ENCODE measurements around the gene STMP1. TPM values are rescaled to one million over a fixed set of nuclear protein-coding genes. Genes with fewer than 3 reads are reported as not detected.

The STMP1 gene
- polyA plus RNA-seq, 1 donor (not counting 4 experiments of a cell fraction or from before 2014, with no cell fraction given) = 30.5 TPM

DNA sequence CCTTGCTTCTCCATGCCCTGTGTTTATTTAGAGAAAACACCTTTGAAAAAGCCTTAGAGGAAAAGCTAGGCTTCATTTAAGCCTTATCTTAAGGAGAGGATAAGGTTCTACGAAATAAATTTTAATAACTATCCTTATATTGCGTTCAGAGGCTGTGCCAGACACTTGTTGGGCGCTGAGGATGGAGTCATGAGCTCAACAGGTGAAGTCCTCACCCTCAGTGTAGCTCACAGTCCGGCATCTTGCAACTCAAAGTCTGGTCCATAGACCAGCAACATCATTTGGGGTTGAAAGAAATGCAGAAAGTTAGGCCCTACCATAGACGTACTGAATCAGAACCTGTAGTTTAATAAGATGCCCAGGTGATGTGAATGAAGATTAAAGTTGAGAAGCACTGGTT, 3.8 kb upstream of the STMP1 start:
- no peak overlapping the region for H3K9ac ChIP-seq (ENCODE audit: control insufficient read depth, extremely low read depth, insufficient read depth, low read length)
- H3K79me2 ChIP-seq (ENCODE audit: control insufficient read depth, insufficient read depth, low read length) = peaks cover 12% of the 10 kb centered on the region
- TF ChIP-seq EZH2 (IDR thresholded peaks at IDR 0.05; ENCODE audit: low read length) (no peak), CTCF (optimal IDR thresholded peaks at IDR 0.05 in 1 of 3, IDR thresholded peaks at IDR 0.05 in 1 of 3, conservative IDR thresholded peaks at IDR 0.05 in 1 of 3; ENCODE audit: extremely low read depth in 1 of 3, insufficient read depth in 2 of 3, low read length in 3 of 3) (no peak)
- H3K4me2 ChIP-seq (ENCODE audit: control insufficient read depth, extremely low read depth, insufficient read depth, low read depth, low read length) = no peak overlapping the region
- FAIRE-seq (no peak), DNase-seq (ENCODE audit: low read depth, low spot score) (no peak)
- no peaks in the 10 kb centered on the region for H4K20me1 ChIP-seq (ENCODE audit: control insufficient read depth, extremely low read depth, insufficient read depth, low read length)
- H3K27ac ChIP-seq (ENCODE audit: control insufficient read depth, insufficient read depth, low read length) = no peak overlapping the region
- dilution Hi-C loops (cut with MboI; ENCODE audit: extremely low pct_ligation_motif_present, low sequenced_read_pairs) = no loop called here
- no peak overlapping the region for H3K4me3 ChIP-seq (ENCODE audit: control insufficient read depth in 2 of 3, extremely low read depth in 1 of 3, insufficient read depth in 2 of 3, low read depth in 1 of 3, low read length in 3 of 3)
- H3K36me3 ChIP-seq (ENCODE audit: control insufficient read depth in 2 of 2, extremely low read depth in 1 of 2, insufficient read depth in 2 of 2, low read length in 2 of 2) = no peaks in the 10 kb centered on the region
- no peaks in the 10 kb centered on the region for H3K9me3 ChIP-seq (ENCODE audit: control insufficient read depth, low read depth, low read length)
- peaks cover 10% of the 10 kb centered on the region for H3K4me1 ChIP-seq (ENCODE audit: control insufficient read depth, extremely low read depth, insufficient read depth, low read length)
- H3K9me1 ChIP-seq (ENCODE audit: control insufficient read depth, extremely low read depth, insufficient read depth, low read length) = no peaks in the 10 kb centered on the region
- H3K27me3 ChIP-seq (ENCODE audit: control insufficient read depth, extremely low read depth, insufficient read depth, low read length) = no peaks in the 10 kb centered on the region
- H2AFZ ChIP-seq (ENCODE audit: control insufficient read depth, low read length) = no peak overlapping the region

DNA sequence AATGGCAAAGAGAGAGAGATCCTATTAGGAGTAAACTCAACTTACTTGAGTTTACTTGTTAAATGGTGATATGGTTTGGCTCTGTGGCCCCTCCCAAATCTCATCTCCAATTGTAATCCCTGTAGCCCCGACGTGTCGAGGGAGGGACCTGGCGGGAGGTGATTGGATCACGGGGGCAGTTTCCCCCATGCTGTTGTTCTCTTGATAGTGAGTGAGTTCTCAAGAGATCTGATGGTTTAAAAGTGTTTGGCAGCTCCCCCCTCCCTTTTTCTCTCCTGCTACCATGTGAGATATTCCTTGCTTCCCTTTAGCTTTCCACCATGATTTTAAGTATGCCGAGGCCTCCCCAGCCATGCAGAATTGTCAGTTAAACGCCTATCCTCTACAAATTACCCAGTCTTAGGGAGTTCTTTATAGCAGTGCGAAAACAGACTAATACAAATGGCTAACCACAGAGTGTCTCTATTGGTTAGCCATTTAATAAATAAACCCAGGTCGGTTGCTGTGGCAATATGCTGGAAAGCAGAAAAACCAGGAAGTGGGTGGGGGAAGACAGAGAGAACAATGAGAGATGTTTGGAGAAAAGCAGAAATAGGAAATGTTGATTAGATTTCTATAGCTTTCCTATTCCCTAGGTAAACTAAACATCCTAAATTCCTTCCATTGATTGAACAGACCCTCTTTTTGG, 3.0 kb upstream of the STMP1 start:
- FAIRE-seq = no peak

More for the DNA sequence above, 3.0 kb upstream of the STMP1 start:
- no peak overlapping the region for H3K27ac ChIP-seq (ENCODE audit: control insufficient read depth, insufficient read depth, low read length)
- H3K27me3 ChIP-seq (ENCODE audit: control insufficient read depth, extremely low read depth, insufficient read depth, low read length) = no peaks in the 10 kb centered on the region
- no peaks in the 10 kb centered on the region for H4K20me1 ChIP-seq (ENCODE audit: control insufficient read depth, extremely low read depth, insufficient read depth, low read length)
- H3K9ac ChIP-seq (ENCODE audit: control insufficient read depth, extremely low read depth, insufficient read depth, low read length) = no peak overlapping the region
- DNase-seq (ENCODE audit: low read depth, low spot score) = no peak
- H3K4me3 ChIP-seq (ENCODE audit: control insufficient read depth in 2 of 3, extremely low read depth in 1 of 3, insufficient read depth in 2 of 3, low read depth in 1 of 3, low read length in 3 of 3) = no peak overlapping the region
- H3K9me1 ChIP-seq (ENCODE audit: control insufficient read depth, extremely low read depth, insufficient read depth, low read length) = no peaks in the 10 kb centered on the region
- H3K4me1 ChIP-seq (ENCODE audit: control insufficient read depth, extremely low read depth, insufficient read depth, low read length) = peaks cover 18% of the 10 kb centered on the region
- H3K36me3 ChIP-seq (ENCODE audit: control insufficient read depth in 2 of 2, extremely low read depth in 1 of 2, insufficient read depth in 2 of 2, low read length in 2 of 2) = no peaks in the 10 kb centered on the region
- no peak overlapping the region for H3K4me2 ChIP-seq (ENCODE audit: control insufficient read depth, extremely low read depth, insufficient read depth, low read depth, low read length)
- H3K9me3 ChIP-seq (ENCODE audit: control insufficient read depth, low read depth, low read length) = no peaks in the 10 kb centered on the region
- H3K79me2 ChIP-seq (ENCODE audit: control insufficient read depth, insufficient read depth, low read length) = peaks cover 19% of the 10 kb centered on the region
- dilution Hi-C loops (cut with MboI; ENCODE audit: extremely low pct_ligation_motif_present, low sequenced_read_pairs) = no loop called here
- no peak overlapping the region for H2AFZ ChIP-seq (ENCODE audit: control insufficient read depth, low read length)
- TF ChIP-seq CTCF (optimal IDR thresholded peaks at IDR 0.05 in 1 of 3, IDR thresholded peaks at IDR 0.05 in 1 of 3, conservative IDR thresholded peaks at IDR 0.05 in 1 of 3; ENCODE audit: extremely low read depth in 1 of 3, insufficient read depth in 2 of 3, low read length in 3 of 3) = no peak
- TF ChIP-seq EZH2 (IDR thresholded peaks at IDR 0.05; ENCODE audit: low read length) = no peak

All from keratinocyte (primary cell).